Mammary epithelial cell (primary cell): ENCODE measurements around the gene ANXA6.

Experiments used
- EZH2 ChIP-seq: IDR thresholded peaks from 2 replicates; pipeline ENCODE4 v1.6.1; 2012; ENCODE audit warnings: low read length, inconsistent platforms, borderline replicate concordance
- TF ChIP-seq, protein P1 (sequence below), 2 donors: IDR thresholded peaks in 1 of 2; conservative IDR thresholded peaks in 1 of 2; 2 replicates each; pipeline ENCODE4 v1.5.1; 2011 to 2012; ENCODE audit warnings: inconsistent platforms in 2 of 2, low read length in 2 of 2, mild to moderate bottlenecking in 2 of 2, control low read depth in 1 of 2, low read depth in 1 of 2; ENCODE audit not compliant: insufficient read depth in 1 of 2; ENCODE audit errors: extremely low read depth in 1 of 2

DNA sequence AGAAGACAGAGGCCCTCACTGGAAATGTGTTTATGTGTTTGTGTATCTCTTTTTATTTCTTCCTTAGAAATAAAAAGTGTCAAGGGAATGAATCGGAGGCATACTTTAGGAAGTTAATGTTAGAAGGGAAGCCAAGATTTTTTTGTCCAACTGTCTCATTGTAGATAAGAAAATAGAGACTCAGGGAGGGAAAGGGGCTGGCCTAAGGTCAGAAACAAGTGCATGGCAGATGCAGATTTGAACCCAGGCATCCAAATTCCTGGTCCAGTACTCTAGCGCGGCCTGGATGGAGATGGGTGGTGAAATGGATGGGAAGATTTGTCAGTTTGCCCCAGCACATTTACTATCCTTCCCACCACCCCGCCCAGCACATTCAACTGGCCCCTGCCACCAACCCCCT lies 56.9 kb downstream of the ANXA6 start:
- TF ChIP-seq, protein P1, sequence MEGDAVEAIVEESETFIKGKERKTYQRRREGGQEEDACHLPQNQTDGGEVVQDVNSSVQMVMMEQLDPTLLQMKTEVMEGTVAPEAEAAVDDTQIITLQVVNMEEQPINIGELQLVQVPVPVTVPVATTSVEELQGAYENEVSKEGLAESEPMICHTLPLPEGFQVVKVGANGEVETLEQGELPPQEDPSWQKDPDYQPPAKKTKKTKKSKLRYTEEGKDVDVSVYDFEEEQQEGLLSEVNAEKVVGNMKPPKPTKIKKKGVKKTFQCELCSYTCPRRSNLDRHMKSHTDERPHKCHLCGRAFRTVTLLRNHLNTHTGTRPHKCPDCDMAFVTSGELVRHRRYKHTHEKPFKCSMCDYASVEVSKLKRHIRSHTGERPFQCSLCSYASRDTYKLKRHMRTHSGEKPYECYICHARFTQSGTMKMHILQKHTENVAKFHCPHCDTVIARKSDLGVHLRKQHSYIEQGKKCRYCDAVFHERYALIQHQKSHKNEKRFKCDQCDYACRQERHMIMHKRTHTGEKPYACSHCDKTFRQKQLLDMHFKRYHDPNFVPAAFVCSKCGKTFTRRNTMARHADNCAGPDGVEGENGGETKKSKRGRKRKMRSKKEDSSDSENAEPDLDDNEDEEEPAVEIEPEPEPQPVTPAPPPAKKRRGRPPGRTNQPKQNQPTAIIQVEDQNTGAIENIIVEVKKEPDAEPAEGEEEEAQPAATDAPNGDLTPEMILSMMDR (conservative IDR thresholded peaks at IDR 0.05 in 1 of 2, IDR thresholded peaks at IDR 0.05 in 1 of 2; ENCODE audit: extremely low read depth in 1 of 2, insufficient read depth in 1 of 2, low read depth in 1 of 2, low read length in 2 of 2), result no peak
- no peak for TF ChIP-seq EZH2
